Hepatocyte (in vitro differentiated cells): ENCODE results near the gene NEAT1. TPM values are rescaled to one million over a fixed set of nuclear protein-coding genes. Genes with fewer than 3 reads are reported as not detected.

Experiments used
- DNase-seq: peaks from one replicate; pipeline ENCODE4 v3.0.0-alpha.2; 2016; ENCODE audit warnings: low spot score
- H2AFZ ChIP-seq: fragments of 200-600 bp; sonication (generic); 2 replicates; pipeline ENCODE4 v1.6.0; 2016; ENCODE audit warnings: antibody characterized with exemption, mild to moderate bottlenecking
- H3K27ac ChIP-seq: fragments of 200-600 bp; sonication (generic); 2 replicates; pipeline ENCODE4 v1.5.1; 2016; ENCODE audit warnings: mild to moderate bottlenecking
- H3K27me3 ChIP-seq: fragments of 200-600 bp; sonication (generic); 2 replicates; pipeline ENCODE4 v1.6.1; 2016
- H3K36me3 ChIP-seq: fragments of 200-600 bp; sonication (generic); replicated peaks from 2 replicates; pipeline ENCODE4 v1.5.1; 2016; ENCODE audit warnings: low read depth; ENCODE audit not compliant: insufficient read depth
- H3K4me1 ChIP-seq: fragments of 200-600 bp; sonication (generic); 2 replicates; pipeline ENCODE4 v1.5.1; 2016; ENCODE audit warnings: mild to moderate bottlenecking, moderate library complexity; ENCODE audit not compliant: insufficient read depth
- H3K4me2 ChIP-seq: fragments of 200-600 bp; sonication (generic); 2 replicates; pipeline ENCODE4 v1.6.0; 2016
- H3K4me3 ChIP-seq: fragments of 200-600 bp; sonication (generic); 2 replicates; pipeline ENCODE4 v1.5.1; 2016; ENCODE audit warnings: mild to moderate bottlenecking
- H3K79me2 ChIP-seq: fragments of 200-600 bp; sonication (generic); 2 replicates; pipeline ENCODE4 v1.6.0; 2017; ENCODE audit warnings: mild to moderate bottlenecking
- H3K9me2 ChIP-seq: fragments of 200-600 bp; sonication (generic); replicated peaks from 2 replicates; pipeline ENCODE4 v1.6.0; 2017; ENCODE audit warnings: mild to moderate bottlenecking; ENCODE audit not compliant: insufficient read depth
- H3K9me3 ChIP-seq: fragments of 200-600 bp; sonication (generic); 2 replicates; pipeline ENCODE4 v1.5.1; 2016; ENCODE audit warnings: low read depth, mild to moderate bottlenecking
- H4K20me1 ChIP-seq: fragments of 200-600 bp; sonication (generic); 2 replicates; pipeline ENCODE4 v1.6.0; 2016; ENCODE audit warnings: mild to moderate bottlenecking; ENCODE audit not compliant: insufficient read depth, poor library complexity, severe bottlenecking
- EZH2 ChIP-seq: fragments of 200-600 bp; sonication (generic); IDR thresholded peaks from 2 replicates; pipeline ENCODE4 v1.6.1; 2016; ENCODE audit warnings: antibody characterized with exemption, mild to moderate bottlenecking, borderline replicate concordance
- EZH2phosphoT487 ChIP-seq: fragments of 200-600 bp; sonication (generic); IDR thresholded peaks from one replicate; pipeline ENCODE4 v1.6.1; 2018; ENCODE audit warnings: antibody characterized with exemption, mild to moderate bottlenecking, low read depth, moderate library complexity; ENCODE audit not compliant: unreplicated experiment, severe bottlenecking
- WGBS: methylation state at CpG from one replicate; pipeline ENCODE4 v1.1.6; 2016; ENCODE audit warnings: low lambda C conversion rate; ENCODE audit errors: missing lambda C conversion rate; 5-methylcytosine and 5-hydroxymethylcytosine counted together
- polyA plus RNA-seq: library from polyadenylated mRNA; unstranded; fragments of >200 nt; fragmentation: Nextera tagmentation; extraction: Ambion mirVana; gene quantifications from 2 replicates; pipeline ENCODE4 v1.2.1, GENCODE V29; 2016
- total RNA-seq: library from RNA; depleted of rRNA; stranded (reverse); fragments of >200 nt; gene quantifications from 2 replicates; pipeline ENCODE4 v1.2.3, GENCODE V29; 2014
- TF ChIP-seq, protein P1 (sequence below): fragments of 200-600 bp; sonication (generic); IDR thresholded peaks from 2 replicates; pipeline ENCODE4 v1.5.1; 2016; ENCODE audit warnings: antibody characterized with exemption, mild to moderate bottlenecking; ENCODE audit not compliant: poor library complexity

Gene NEAT1
- total and polyA plus RNA-seq, 2 experiments from 2014 or later, result 130 to 168 TPM

DNA sequence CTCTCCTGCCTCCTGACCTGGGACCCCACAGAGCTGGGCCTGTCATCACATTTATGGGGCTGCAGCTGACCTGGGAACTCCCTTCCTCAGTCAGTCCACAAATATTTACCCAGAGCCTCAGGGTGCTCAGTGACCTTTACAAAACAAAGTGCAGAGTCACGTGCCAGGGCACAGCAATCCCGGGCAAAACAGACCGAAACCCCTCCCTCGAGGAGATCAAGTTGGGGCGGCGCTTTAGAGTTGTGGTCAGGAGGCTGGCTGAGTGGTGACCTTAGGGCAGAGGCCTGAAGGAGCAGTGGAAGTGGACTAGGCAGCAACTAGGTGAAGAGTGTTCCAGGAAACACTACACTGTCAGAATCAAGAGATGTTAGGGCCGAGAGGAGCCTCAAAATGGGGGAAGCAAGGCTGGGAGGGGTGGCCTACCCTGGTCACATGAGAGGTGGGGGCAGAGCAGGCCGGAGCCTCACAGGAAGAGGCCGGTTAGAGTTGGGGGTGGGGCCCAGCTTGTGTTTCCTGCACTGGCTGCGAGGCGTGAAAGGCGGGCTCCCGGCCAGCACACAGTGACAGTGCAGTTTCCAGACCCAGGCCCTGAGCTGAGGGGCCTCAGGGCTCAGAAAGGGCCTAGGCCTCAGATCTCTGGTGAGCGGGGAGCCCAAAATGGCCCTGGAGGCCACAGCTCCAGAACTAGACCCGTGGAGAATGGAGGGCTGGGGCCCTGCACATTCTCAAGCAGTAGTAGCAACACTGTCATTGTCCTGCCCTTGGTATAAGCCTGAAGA lies 3.7 kb upstream of the NEAT1 start:
- peak; percentile 97 for DNase-seq
- WGBS, result 4% methylated on average over 15 of the region's 15 CpGs
- H3K27ac ChIP-seq, result peak overlapping the region; percentile 100

DNA sequence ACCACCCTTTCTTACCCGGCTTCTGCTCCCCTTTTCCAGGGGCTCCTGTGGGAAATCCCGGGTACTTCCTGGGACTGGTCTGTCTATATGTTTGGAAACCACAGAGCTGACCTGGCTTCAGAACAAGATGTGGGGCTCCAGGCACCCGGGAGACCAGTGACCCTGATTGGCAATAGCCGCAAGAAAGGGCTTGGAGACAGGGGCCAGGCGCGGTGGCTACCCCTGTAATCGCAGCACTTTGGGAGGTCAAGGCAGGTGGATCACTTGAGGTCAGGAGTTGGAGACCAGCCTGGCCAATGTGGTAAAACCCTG lies 3.2 kb upstream of the NEAT1 start:
- 56% methylated on average over 7 of the region's 7 CpGs for WGBS
- Histone ChIP-seq H2AFZ (no peak overlapping the region), H4K20me1 (peaks cover 16% of the 10 kb centered on the region), H3K36me3 (no peaks in the 10 kb centered on the region), H3K9me2 (no peaks in the 10 kb centered on the region), H3K4me3 (peak overlapping the region; percentile 18), H3K4me1 (peaks cover 48% of the 10 kb centered on the region), H3K27ac (peak overlapping the region; percentile 100), H3K4me2 (peak overlapping the region; percentile 91), H3K9me3 (no peaks in the 10 kb centered on the region), H3K79me2 (peaks cover 60% of the 10 kb centered on the region), H3K27me3 (no peaks in the 10 kb centered on the region)
- no peak for TF ChIP-seq EZH2phosphoT487
- TF ChIP-seq EZH2, result no peak
- TF ChIP-seq, protein P1, sequence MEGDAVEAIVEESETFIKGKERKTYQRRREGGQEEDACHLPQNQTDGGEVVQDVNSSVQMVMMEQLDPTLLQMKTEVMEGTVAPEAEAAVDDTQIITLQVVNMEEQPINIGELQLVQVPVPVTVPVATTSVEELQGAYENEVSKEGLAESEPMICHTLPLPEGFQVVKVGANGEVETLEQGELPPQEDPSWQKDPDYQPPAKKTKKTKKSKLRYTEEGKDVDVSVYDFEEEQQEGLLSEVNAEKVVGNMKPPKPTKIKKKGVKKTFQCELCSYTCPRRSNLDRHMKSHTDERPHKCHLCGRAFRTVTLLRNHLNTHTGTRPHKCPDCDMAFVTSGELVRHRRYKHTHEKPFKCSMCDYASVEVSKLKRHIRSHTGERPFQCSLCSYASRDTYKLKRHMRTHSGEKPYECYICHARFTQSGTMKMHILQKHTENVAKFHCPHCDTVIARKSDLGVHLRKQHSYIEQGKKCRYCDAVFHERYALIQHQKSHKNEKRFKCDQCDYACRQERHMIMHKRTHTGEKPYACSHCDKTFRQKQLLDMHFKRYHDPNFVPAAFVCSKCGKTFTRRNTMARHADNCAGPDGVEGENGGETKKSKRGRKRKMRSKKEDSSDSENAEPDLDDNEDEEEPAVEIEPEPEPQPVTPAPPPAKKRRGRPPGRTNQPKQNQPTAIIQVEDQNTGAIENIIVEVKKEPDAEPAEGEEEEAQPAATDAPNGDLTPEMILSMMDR, result no peak
- DNase-seq, result no peak

More for the DNA sequence above, 3.7 kb upstream of the NEAT1 start:
- H3K79me2 ChIP-seq, result peaks cover 55% of the 10 kb centered on the region
- peak overlapping the region; percentile 18 for H3K4me3 ChIP-seq
- no peaks in the 10 kb centered on the region for H3K27me3 ChIP-seq
- H3K9me2 ChIP-seq, result no peaks in the 10 kb centered on the region
- H3K9me3 ChIP-seq, result no peaks in the 10 kb centered on the region
- H2AFZ ChIP-seq, result no peak overlapping the region
- H3K4me1 ChIP-seq, result peaks cover 48% of the 10 kb centered on the region
- TF ChIP-seq EZH2 (no peak), EZH2phosphoT487 (no peak)
- peak overlapping the region; percentile 91 for H3K4me2 ChIP-seq
- H4K20me1 ChIP-seq, result peaks cover 11% of the 10 kb centered on the region
- H3K36me3 ChIP-seq, result no peaks in the 10 kb centered on the region

DNA sequence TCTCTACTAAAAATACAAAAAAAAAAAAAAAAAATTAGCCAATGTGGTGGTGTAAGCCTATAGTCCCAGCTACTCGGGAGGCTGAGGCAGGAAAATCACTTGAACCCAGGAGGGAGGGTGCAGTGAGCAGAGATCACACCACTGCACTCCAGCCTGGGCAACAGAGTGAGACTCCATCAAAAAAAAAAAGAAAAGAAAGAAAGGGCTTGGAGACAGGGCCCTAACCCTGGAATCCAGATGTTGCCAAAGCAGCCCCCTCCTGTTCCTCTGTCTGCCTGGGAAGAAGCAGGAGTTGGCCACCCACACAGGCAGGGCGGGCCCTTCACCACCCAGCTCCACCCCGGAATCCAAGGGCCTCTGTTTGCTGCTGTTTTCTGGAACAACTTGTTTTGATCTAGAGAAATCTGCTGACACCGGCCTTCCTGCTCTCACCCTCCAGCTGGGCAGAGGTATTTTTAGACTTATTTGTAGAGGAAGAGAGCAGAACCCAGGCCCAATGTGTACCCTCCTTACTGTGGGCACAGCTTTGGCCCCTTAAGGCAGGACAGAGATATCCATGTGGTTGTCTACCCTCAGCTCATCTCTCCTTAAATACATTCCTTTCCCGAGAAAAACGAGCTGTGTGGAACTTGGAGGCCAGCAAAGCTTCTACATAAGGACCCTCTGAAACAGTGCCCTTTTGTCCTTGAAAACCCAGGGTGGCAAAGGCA lies 2.7 kb upstream of the NEAT1 start:
- 10% methylated on average over 6 of the region's 6 CpGs for WGBS
- H3K4me2 ChIP-seq, result peak overlapping the region; percentile 91

DNA sequence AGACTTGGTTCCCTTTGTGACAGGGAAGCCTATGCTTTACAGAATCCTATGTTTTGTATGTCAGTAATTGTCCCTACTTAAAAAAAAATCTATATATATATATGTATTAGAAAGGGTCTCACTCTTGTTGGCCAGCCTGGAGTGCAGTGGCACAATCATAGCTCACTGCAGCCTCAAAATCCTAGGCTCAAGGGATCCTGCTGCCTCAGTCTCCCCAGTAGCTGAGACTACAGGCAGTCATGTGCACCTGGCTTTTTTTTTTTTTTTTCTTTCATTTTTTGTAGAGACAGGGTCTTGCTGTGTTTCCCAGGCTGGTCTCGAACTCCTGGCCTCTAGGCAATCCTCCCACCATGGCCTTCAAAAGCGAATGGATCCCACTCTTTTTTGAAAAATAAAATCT lies 2.1 kb upstream of the NEAT1 start:
- no peak for DNase-seq
- Histone ChIP-seq H3K4me3 (no peak overlapping the region), H3K27ac (peak overlapping the region; percentile 100), H3K4me1 (peaks cover 48% of the 10 kb centered on the region), H4K20me1 (peaks cover 27% of the 10 kb centered on the region), H3K79me2 (peaks cover 68% of the 10 kb centered on the region), H3K9me3 (no peaks in the 10 kb centered on the region), H3K27me3 (no peaks in the 10 kb centered on the region), H3K36me3 (no peaks in the 10 kb centered on the region), H3K4me2 (peak overlapping the region; percentile 91), H3K9me2 (no peaks in the 10 kb centered on the region), H2AFZ (no peak overlapping the region)
- TF ChIP-seq EZH2phosphoT487, result no peak
- TF ChIP-seq, protein P1, result no peak
- no peak for TF ChIP-seq EZH2
- 100% methylated on average over 2 of the region's 2 CpGs for WGBS

More for the DNA sequence above, 2.7 kb upstream of the NEAT1 start:
- Histone ChIP-seq H3K79me2 (peaks cover 65% of the 10 kb centered on the region), H3K9me3 (no peaks in the 10 kb centered on the region), H3K4me3 (no peak overlapping the region), H4K20me1 (peaks cover 21% of the 10 kb centered on the region), H3K4me1 (peaks cover 48% of the 10 kb centered on the region), H2AFZ (no peak overlapping the region), H3K27ac (peak overlapping the region; percentile 100), H3K9me2 (no peaks in the 10 kb centered on the region), H3K27me3 (no peaks in the 10 kb centered on the region), H3K36me3 (no peaks in the 10 kb centered on the region)
- TF ChIP-seq EZH2phosphoT487, result no peak
- DNase-seq, result peak; percentile 94
